Ishikawa (cell line): Measurements from ENCODE around the gene PRRC2B.

Source experiments
- CEBPB ChIP-seq: IDR thresholded peaks from 2 replicates; pipeline ENCODE4 v1.6.1; 2012
- CREB1 ChIP-seq: IDR thresholded peaks from 2 replicates; pipeline ENCODE4 v1.6.1; 2012; ENCODE audit warnings: low read depth
- EGR1 ChIP-seq: IDR thresholded peaks from 2 replicates; pipeline ENCODE4 v1.6.1; 2012
- EP300 ChIP-seq: IDR thresholded peaks from 2 replicates; pipeline ENCODE4 v1.6.1; 2012; ENCODE audit warnings: borderline replicate concordance
- FOXM1 ChIP-seq: IDR thresholded peaks from 2 replicates; pipeline ENCODE4 v1.6.1; 2012; ENCODE audit warnings: low read depth, borderline replicate concordance
- MAX ChIP-seq: IDR thresholded peaks from 2 replicates; pipeline ENCODE4 v1.6.1; 2012
- NFIC ChIP-seq: IDR thresholded peaks from 2 replicates; pipeline ENCODE4 v1.6.1; 2012
- RAD21 ChIP-seq: IDR thresholded peaks from 2 replicates; pipeline ENCODE4 v1.6.1; 2012; ENCODE audit warnings: low read depth
- TAF1 ChIP-seq: IDR thresholded peaks from 2 replicates; pipeline ENCODE4 v1.6.1; 2012; ENCODE audit warnings: low read depth, mild to moderate bottlenecking
- TCF12 ChIP-seq: IDR thresholded peaks from 2 replicates; pipeline ENCODE4 v1.6.1; 2012; ENCODE audit warnings: low read depth
- TEAD4 ChIP-seq: IDR thresholded peaks from 2 replicates; pipeline ENCODE4 v1.6.1; 2012
- YY1 ChIP-seq: IDR thresholded peaks from 2 replicates; pipeline ENCODE4 v1.6.1; 2012; ENCODE audit warnings: low read depth
- ZBTB7A ChIP-seq: IDR thresholded peaks from 2 replicates; pipeline ENCODE4 v1.6.1; 2012; ENCODE audit warnings: low read depth
- TF ChIP-seq, protein P1 (sequence below): IDR thresholded peaks from 2 replicates; pipeline ENCODE4 v1.6.1; 2012
- TF ChIP-seq, protein P2 (sequence below): IDR thresholded peaks from 2 replicates; pipeline ENCODE4 v1.6.1; 2012; ENCODE audit warnings: low read depth, mild to moderate bottlenecking

Gene PRRC2B

GRCh38 chr9:131505012-131505411 lies 111.1 kb downstream of the PRRC2B start:
- no peak for TF ChIP-seq TEAD4

DNA sequence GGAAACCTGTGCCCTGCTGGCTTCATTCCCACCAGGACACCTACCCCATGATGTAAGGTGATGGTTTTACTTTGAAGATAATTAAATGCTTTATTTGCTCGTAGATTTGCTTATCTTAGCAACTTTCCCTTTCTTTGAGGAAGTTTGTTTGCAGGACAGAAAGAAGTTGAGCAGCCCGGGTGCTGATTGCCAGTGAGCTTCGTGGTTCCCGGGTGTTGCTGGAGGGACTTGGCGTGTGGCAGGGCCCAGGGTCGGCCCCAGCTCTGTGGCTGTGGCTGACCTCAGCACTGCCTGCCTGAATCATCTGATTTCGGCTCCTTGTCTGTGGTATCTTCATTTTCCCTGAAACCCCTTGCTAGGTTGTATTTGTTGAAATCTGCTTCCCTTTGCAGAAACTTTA lies 117.5 kb downstream of the PRRC2B start:
- TF ChIP-seq CEBPB (no peak), NFIC (no peak), ZBTB7A (no peak), MAX (no peak), EGR1 (no peak), YY1 (no peak), RAD21 (no peak), EP300 (no peak), FOXM1 (no peak), CREB1 (no peak)
- TF ChIP-seq, protein P1, sequence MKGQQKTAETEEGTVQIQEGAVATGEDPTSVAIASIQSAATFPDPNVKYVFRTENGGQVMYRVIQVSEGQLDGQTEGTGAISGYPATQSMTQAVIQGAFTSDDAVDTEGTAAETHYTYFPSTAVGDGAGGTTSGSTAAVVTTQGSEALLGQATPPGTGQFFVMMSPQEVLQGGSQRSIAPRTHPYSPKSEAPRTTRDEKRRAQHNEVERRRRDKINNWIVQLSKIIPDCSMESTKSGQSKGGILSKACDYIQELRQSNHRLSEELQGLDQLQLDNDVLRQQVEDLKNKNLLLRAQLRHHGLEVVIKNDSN = no peak
- TF ChIP-seq, protein P2, sequence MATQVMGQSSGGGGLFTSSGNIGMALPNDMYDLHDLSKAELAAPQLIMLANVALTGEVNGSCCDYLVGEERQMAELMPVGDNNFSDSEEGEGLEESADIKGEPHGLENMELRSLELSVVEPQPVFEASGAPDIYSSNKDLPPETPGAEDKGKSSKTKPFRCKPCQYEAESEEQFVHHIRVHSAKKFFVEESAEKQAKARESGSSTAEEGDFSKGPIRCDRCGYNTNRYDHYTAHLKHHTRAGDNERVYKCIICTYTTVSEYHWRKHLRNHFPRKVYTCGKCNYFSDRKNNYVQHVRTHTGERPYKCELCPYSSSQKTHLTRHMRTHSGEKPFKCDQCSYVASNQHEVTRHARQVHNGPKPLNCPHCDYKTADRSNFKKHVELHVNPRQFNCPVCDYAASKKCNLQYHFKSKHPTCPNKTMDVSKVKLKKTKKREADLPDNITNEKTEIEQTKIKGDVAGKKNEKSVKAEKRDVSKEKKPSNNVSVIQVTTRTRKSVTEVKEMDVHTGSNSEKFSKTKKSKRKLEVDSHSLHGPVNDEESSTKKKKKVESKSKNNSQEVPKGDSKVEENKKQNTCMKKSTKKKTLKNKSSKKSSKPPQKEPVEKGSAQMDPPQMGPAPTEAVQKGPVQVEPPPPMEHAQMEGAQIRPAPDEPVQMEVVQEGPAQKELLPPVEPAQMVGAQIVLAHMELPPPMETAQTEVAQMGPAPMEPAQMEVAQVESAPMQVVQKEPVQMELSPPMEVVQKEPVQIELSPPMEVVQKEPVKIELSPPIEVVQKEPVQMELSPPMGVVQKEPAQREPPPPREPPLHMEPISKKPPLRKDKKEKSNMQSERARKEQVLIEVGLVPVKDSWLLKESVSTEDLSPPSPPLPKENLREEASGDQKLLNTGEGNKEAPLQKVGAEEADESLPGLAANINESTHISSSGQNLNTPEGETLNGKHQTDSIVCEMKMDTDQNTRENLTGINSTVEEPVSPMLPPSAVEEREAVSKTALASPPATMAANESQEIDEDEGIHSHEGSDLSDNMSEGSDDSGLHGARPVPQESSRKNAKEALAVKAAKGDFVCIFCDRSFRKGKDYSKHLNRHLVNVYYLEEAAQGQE = no peak

DNA sequence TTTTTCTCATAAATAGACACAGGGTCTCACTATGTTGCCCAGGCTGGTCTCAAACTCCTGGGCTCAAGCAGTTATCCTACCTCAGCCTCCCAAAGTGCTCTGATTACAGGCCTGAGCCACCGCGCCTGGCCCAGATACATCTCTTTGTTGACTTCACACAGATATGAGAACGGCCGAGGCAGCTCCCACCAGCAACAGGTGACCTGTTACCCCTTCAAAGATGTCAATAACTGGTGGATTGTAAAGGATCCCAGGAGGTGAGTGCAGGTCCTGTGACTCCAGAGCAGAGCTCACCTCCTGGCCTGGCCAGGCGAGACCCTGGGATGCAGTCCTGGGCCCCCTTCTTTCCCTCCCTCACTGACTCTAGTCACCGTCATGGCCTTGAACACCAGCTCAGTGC lies 118.0 kb downstream of the PRRC2B start:
- TF ChIP-seq TEAD4 (no peak), MAX (no peak), NFIC (no peak), FOXM1 (no peak), TCF12 (no peak), CREB1 (no peak), EP300 (no peak), TAF1 (no peak), RAD21 (no peak), EGR1 (no peak), YY1 (no peak), ZBTB7A (no peak), CEBPB (no peak)
- TF ChIP-seq, protein P2 = no peak
- TF ChIP-seq, protein P1 = no peak

- TF ChIP-seq MAX = no peak
- TF ChIP-seq ZBTB7A = no peak
- no peak for TF ChIP-seq RAD21
- TF ChIP-seq TAF1 = no peak
- no peak for TF ChIP-seq YY1
These were observed 119.3 kb downstream of the PRRC2B start for GRCh38 chr9:131513177-131513576.

GRCh38 chr9:131516100-131516499 lies 122.2 kb downstream of the PRRC2B start:
- TF ChIP-seq TAF1 = no peak
- no peak for TF ChIP-seq NFIC

DNA sequence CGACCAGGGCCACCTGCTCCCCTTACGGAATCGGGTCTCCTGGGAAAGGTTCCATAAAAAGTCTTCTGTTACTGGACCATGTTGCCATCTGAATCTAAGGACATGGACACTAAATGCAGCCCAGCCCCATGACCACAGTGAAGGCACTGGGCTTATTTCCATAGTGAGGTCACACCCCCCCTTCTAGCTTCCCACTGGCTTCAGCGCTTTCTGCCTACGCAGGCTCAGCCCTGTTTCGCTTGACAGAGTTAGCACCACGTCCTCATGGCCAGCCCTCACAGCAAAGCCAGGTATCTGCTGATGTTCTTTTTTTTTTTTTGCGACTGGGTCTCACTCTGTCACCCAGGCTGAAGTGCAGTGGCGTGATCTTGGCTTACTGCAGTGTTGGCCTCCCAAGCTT lies 123.0 kb downstream of the PRRC2B start:
- no peak for TF ChIP-seq TAF1
- TF ChIP-seq EGR1 = no peak
- no peak for TF ChIP-seq RAD21
- no peak for TF ChIP-seq EP300

- TF ChIP-seq CEBPB = no peak
- no peak for TF ChIP-seq FOXM1
- TF ChIP-seq, protein P2 = no peak
- TF ChIP-seq TAF1 = no peak
- TF ChIP-seq CREB1 = no peak
- no peak for TF ChIP-seq TEAD4
- TF ChIP-seq MAX = no peak
- no peak for TF ChIP-seq NFIC
- TF ChIP-seq EGR1 = no peak
- TF ChIP-seq YY1 = no peak
- TF ChIP-seq, protein P1 = no peak
- no peak for TF ChIP-seq ZBTB7A
These were observed 123.9 kb downstream of the PRRC2B start for GRCh38 chr9:131517761-131518190.
